NAMALWA (cell line): ENCODE data around the gene ZSWIM5.
"Not testable (repeated sequence)": the region's sequence is repeated elsewhere in the genome, so short reads cannot be mapped to it uniquely, and the experiment has no call there.

Experiments used
- DNase-seq: peaks from one replicate; pipeline ENCODE4 v3.0.0-alpha.2; 2015; ENCODE audit warnings: low spot score

The ZSWIM5 gene

DNA sequence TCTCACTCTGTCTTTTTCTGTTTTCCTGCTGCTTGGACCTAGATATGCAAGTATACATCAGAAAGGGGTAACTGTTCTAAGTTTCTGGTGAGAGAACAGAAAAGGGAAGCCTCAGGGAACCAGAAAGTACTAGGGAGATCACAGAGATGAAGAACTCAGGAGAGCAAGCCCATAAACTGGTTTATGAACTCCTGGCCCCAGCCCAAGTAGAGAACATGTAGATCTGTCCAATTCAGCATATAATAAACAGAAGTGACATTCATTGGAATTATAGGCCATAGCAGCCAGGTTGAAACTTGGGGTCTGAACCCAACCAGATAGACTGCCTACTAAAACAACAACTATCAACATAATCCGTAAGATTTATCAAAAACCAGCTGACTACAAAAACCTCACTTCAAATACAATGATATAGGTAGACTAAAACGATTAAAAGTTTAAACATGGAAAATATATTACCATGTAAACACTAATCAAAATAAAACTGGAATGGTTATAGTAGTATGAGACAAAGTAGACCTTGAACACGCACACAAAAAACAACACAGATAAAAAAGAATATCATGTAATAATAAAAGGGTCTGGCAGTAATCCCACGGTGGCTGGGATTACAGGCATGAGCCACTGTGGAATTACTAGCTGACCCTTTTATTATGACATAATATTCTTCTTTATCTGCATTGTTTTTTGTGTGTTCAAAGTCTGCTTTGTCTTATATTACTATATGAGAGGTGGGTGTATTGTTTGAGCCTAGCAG is 65.0 kb downstream of the ZSWIM5 start:
- no peak for DNase-seq

DNA sequence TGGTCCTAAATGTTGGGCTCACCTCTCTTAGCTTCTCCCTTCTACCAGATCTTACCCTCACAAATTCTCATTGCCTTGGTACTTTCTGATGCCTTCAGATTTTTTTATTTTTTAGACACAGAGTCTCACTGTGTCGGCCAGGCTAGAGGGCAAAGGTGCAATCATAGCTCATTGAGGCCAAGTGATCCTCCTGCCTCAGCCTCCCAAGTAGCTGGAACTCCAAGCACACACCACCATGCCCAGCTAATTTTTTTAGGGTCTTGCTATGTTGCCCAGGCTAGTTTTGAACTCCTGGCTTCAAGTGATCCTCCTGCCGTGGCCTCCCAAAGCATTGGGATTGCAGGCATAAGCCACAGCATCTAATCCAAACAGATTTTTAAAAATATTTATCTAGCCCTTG is 69.4 kb downstream of the ZSWIM5 start:
- no peak for DNase-seq

DNA sequence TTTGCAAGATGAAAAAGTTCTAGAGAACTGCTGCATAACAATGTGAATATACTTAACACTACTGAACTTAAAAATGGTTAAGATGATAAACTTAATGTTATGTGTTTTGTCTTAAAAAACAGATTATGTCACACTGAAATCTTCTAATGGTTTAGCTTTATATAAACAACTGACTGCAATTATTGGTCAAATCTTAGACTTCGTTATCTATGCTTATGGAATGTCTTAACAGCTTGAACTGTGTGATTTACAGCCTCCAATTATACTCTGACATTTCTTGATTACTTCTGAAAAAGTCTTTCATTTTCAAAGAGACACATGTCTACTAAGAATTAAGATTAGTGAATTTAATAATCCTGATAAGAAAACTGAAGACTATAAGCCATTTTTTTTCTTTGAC is 71.1 kb downstream of the ZSWIM5 start:
- DNase-seq = no peak

DNA sequence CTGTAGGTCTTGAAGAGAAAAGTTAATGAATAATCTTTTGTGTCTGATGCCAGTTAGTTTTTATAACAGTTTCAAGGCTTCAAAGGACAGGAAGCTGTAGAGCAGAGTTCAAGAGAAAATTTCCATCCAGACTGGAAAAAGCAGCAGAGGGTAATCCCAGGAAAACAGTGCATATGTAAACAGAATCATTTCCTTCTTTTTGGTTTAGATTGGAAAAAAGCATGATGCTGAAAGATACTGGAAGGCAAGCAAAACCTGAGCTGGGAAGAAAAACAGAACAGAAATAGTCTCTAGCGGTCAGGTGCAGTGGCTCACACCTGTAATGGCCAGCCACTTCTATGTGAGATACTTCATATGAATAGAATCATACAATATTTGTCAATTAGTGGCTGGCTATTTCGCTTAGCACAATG is 71.9 kb downstream of the ZSWIM5 start:
- DNase-seq = no peak

DNA sequence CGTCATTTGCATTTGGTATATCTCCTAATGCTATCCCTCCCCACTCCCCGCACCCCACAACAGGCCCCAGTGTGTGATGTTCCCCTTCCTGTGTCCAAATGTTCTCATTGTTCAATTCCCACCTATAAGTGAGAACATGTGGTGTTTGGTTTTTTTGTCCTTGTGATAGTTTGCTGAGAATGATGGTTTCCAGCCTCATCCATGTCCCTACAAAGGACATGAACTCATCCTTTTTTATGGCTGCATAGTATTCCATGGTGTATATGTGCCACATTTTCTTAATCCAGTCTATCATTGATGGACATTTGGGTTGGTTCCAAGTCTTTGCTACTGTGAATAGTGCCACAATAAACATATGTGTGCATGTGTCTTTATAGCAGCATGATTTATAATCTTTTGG is 73.7 kb downstream of the ZSWIM5 start:
- DNase-seq = not testable (repeated sequence)

DNA sequence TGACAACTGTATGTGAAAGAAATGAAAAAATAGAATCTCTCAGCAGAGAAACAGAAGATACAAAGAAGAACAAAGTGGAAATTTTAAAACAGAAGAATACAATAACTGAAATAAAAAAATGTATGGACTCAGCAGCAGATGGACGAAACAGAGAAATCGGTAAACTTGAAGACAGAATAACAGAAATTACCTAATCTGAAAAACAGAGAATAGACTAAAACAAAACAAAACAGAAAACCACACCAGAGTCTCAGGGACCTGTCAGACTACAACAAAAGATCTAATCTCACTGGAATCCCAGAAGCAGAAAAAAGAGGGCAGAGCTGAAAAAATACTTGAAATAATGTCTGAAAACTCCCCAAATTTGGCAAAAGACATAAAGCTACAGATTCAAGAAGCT is 83.0 kb downstream of the ZSWIM5 start:
- no peak for DNase-seq

DNA sequence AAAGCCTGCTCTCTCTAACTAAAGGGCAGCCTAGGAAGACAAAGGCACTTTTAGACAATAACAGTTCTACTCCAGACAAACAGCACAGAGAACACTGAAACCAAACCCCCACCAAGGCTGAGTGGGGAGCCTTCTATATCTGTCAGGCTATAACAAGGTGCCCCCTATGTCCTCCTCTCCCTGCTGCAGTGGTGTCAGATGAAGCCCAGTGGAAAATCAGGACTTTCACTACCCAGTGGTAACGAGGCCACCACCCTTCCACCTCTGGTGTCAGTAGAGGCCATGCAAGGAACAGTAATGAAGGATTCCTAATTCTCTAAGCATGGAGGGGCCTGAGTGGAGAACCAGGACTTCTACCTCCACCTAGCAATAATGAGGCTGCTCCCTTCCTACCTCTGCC is 83.7 kb downstream of the ZSWIM5 start:
- DNase-seq = no peak

DNA sequence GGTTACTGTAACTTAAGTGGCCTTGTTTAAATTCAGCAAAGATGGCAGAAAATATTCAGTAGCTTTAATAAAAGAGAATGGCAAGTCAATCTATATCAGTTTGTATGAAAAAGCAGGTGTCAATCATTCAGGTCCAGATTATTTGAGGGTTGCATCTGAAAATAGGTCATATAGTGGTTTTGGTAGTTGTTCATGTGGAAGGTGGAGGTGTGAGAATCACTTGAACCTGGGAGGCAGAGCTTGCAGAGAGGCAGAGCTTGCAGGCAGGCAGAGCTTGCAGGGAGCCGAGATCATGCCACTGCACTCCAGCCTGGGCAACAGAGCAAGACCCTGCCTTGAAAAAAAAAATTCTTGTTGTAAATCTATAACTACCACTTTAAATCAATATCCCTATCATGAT is 88.6 kb downstream of the ZSWIM5 start:
- no peak for DNase-seq

DNA sequence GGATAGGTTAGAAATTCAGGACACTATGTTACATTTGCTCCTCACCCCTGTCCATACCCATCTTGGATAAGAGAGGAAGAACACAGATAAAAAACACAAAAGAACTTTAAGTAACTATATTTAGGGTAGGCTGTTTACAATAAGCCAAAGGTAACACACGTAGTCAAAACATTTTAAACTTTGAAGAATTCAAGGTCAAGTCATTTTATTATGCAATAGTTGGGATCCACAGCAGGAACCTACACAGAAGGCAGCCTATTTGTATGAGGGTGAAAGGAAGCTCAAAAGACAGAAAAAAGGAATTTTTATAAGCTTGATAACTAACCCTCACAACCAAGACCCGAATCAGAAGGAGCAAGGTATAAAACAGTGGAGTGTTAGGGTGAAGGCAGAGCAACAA is 89.6 kb downstream of the ZSWIM5 start:
- DNase-seq = no peak

DNA sequence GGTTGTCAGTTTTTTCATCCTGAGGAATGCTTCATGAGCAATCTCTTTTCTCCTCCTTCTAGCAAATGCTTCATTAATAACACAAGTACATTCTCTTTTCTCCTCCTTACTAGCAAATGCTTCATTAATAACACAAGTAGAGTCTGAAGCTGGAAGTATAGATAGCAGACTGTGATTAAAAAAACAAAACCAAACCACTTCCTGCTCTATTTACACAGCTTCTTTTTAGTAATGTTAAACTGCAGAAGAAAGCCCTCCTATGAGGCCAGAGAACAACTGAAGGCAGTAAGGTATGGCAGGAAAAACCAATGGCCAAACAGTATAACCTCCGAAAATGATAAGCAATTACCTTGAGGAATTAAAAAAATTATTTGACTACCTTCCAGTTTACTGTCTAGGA is 90.1 kb downstream of the ZSWIM5 start:
- DNase-seq = no peak

DNA sequence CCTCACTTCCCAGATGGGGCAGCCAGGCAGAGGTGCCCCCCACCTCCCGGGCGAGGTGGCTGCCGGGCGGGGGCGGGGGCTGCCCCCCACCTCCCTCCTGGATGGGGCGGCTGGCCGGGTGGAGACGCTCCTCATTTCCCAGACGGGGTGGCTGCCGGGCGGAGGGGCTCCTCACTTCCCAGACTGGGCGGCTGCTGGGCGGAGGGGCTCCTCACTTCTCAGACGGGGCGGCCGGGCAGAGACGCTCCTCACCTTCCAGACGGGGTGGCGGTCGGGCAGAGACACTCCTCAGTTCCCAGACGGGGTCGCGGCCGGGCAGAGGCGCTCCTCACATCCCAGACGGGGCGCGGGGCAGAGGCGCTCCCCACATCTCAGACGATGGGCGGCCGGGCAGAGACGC is 91.2 kb downstream of the ZSWIM5 start:
- DNase-seq = not testable (repeated sequence)

DNA sequence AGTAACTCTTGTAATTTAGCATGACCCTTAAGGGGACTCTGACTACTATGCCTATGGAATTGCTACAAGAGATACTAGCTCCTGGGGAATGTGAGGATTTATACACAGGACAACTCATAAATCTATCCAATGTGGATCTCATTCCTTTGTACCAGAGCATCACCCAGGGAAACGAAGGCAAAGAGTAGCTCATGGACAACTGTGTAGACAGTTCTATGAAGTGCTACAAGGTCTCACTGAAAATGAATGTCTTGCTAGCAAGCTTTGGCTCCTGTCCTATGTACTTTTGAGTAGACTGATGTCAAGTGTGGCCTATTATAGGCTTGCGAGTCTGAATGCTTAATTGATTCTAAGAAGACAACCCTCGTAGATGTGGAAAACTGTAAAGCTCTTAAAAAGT is 93.7 kb downstream of the ZSWIM5 start:
- no peak for DNase-seq

DNA sequence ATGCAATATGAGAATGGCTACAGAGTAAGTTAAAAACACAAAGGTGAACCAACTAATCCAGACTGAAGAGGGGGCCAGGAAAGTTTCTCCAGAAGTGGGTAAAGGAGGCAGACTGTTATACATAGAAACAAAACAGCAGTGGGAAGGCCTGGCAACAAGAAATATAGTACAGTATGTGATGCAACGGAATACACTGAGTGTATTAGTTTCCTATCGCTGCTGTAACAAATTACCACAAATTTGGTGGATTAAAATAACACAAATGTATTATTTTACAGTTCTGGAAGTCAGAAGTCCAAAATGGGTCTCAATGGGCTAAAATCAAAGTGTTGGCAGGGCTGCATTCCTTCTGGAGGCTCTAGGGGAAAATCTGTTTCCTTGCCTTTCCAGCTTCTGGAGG is 95.2 kb downstream of the ZSWIM5 start:
- no peak for DNase-seq

DNA sequence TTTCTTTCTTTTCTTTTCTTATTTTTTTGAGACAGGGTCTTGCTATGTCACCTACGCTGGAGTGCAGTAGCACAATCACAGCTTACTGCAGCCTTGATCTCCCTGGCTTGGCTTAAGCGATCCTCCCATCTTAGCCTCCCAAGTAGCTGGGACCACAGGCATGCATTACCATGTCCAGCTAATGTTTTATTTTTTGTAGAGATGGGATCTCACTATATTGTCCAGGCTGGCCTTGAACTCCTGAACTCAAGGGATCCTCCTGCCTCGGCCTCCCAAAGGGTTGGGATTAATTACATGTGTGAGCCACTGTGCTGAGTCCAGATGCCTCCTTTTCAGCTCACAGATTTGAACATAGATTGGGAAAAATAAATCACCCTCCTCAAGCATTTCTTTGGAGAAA is 98.6 kb downstream of the ZSWIM5 start:
- no peak for DNase-seq

DNA sequence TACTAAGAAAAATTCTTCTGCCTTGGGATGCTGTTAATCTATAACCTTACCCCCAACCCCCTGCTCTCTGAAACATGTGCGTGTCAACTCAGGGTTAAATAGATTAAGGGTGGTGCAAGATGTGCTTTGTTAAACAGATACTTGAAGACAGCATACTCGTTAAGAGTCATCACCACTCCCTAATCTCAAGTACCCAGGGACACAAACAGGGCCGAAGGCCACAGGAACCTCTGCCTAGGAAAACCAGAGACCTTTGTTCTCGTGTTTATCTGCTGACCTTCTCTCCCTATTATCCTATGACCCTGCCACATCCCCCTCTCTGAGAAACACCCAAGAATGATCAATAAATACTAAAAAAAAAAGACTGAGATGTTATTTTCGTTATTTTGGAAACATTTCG is 99.5 kb downstream of the ZSWIM5 start:
- not testable (repeated sequence) for DNase-seq

DNA sequence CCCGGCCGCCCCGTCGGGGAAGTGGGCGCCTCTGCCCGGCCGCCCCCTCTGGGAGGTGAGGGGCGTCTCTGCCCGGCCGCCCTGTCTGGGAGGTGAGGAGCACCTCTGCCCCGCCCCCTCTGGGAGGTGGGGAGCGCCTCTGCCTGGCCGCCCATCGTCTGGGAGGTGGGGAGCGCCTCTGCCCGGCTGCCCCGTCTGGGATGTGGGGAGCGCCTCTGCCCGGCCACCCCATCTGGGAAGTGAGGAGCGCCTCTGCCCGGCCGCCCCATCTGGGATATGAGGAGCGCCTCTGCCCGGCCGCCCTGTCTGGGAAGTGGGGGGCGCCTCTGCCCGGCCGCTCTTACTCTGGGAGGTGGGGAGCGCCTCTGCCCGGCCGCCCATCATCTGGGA is 100.3 kb downstream of the ZSWIM5 start:
- DNase-seq = not testable (repeated sequence)

DNA sequence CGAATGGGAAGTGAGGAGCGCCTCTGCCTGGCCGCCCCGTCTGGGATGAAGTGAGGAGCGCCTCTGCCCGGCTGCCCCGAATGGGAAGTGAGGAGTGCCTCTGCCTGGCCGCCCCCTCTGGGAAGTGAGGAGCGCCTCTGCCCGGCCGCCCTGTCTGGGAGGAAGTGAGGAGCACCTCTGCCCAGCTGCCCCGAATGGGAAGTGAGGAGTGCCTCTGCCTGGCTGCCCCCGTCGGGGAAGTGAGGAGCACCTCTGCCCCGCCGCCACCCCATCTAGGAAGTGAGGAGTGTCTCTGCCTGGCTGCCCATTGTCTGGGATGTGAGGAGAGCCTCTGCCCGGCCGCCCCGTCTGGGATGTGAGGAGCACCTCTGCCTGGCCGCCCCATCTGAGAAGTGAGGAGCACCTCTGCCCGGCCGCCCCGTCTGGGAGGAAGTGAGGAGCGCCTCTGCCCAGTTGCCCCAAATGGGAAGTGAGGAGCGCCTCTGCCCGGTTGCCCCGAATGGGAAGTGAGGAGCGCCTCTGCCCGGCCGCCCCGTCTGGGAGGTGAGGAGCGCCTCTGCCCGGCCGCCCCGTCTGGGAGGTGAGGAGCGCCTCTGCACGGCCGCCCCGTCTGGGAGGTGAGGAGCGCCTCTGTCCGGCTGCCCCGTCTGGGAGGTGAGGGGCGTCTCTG is 100.8 kb downstream of the ZSWIM5 start:
- not testable (repeated sequence) for DNase-seq

DNA sequence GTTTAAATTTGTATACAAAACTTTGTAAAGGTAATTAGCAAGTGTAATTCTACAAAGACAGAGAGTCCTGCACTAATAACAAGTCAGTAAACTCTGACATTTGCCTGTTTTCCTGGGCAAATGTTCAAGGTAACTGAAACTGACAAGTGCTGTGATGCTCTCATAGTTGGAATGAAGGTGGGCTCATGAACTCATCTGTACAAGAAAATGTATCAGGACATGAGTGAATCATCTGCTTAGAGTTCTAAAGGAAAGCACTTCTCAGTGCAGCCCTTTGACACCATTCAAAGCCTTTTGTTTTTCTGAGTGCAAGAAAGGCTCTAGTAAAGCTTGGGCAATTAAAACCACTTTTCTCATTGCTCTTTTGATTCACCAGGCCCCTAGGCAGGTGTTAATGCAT is 102.9 kb downstream of the ZSWIM5 start:
- no peak for DNase-seq

DNA sequence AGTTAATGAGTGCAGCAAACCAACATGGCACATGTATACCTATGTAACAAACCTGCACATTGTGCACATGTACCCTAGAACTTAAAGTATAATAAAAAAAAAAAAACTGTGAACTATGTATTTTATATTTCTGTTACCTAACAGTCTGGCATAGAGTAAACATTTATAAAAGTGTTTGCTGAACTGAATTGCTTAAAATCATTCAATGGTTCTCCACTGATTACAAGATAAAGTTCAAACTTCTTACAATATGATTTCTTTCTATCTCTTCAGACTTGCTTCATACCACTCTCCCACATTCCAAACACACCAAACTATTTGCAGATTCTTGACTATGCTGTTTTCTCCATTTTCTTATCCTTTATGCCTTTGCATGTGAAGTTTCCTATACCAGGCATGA is 104.5 kb downstream of the ZSWIM5 start:
- no peak for DNase-seq

DNA sequence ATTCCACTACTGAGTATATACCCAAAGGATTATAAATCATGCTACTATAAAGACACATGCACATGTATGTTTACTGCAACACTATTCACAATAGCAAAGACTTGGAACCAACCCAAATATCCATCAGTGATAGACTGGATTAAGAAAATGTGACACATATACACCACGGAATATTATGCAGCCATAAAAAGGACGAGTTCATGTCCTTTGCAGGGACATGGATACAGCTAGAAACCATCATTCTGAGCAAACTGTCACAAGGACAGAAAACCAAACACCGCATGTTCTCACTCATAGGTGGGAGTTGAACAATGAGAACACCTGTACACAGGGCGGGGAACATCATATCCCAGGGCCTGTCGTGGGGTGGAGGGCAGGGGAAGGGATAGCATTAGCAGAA is 104.9 kb downstream of the ZSWIM5 start:
- DNase-seq = not testable (repeated sequence)

DNA sequence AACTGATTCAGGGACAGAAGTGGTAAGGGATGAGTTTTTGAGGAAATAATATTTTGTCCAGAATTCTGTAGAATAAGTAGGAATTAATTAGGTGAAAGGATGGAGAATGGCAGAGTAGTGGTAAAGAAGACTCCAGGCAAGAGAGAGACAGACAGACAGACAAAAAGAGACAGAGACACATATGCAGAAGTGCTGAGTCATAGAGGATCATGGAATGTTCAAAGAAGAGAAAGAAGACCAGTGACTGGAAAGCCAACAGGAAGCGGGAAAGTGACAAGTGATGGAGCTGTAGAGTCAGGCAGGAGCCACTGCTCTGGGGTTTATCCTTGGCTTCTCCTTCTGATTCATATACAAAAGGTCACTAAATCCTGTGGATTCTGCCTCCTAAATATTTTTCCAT is 108.5 kb downstream of the ZSWIM5 start:
- no peak for DNase-seq

DNA sequence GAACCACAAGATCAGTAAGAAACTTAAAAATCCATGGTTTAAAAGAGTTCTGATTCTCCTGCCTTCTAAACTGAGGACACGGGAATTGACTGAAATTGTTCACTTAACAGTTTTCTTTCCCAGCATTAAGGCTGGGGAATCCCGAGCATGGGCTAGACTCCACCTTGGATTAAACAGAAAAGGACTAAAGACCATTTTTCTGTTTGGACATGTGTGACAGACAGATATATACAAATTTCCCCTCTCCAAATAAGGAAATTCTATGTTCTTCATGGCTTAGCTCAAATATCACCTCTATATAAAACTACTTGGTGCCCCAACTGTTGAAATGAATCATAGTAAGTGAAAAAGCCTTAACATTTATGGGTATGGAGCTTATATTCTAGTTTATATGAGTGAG is 109.3 kb downstream of the ZSWIM5 start:
- no peak for DNase-seq

DNA sequence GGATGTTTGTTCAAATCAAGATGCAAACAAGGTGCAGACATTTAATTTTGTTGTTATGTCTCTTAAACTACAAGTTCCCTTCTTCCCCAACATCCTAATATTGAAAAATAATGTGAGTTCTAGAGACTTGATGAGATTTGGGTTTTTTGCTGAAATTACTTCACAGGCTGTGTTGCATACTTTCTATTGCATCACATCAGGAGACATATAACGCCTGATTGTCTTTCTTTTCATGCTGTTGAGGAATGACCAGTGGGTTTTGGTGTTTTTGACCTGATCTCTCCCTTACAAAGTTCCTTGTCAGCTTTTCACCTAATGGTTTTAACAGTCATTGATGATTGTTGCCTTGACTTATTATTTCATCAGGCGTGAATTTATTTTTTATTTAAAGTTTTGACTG is 111.0 kb downstream of the ZSWIM5 start:
- no peak for DNase-seq

DNA sequence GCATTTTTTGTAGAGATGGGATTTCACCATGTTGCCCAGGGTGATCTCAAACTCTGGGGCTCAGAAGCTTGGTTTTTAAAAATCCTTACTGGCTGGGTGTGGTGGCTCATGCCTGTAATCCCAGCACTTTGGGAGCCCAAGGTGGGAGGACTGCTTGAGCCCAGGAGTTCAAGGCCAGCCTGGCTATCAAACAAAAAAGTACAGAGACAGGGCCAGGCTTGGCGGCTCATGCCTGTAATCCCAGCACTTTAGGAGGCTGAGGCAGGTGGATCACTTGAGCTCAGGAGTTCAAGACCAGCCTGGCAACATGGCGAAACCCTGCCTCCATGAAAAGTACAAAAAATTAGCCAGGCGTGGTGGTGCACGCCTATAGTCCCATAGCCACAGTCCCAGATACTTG is 112.0 kb downstream of the ZSWIM5 start:
- not testable (repeated sequence) for DNase-seq
